ENCODE measurements around the gene ZNF221.
"Not testable (repeated sequence)": the region's sequence is repeated elsewhere in the genome, so short reads cannot be mapped to it uniquely, and the experiment has no call there.

Gene ZNF221

GRCh38 chr19:43950834-43951645, at the start of gene ZNF221:
ZNF221 (plus strand) TSS chr19:43951228; CDS start chr19:43962727, 11,499 bp downstream.
- DNase-seq (ENCODE audit: low spot score), result peak; percentile 92

- DNase-seq (ENCODE audit: low spot score), result peak; percentile 80
Measured at GRCh38 chr19:43901395-43902390, 49.3 kb upstream of the ZNF221 start.

- no peak for DNase-seq (ENCODE audit: low spot score)
Measured at GRCh38 chr19:43902399-43902798, 48.6 kb upstream of the ZNF221 start.

- no peak for DNase-seq (ENCODE audit: low spot score)
Measured at GRCh38 chr19:43905897-43906296, 45.1 kb upstream of the ZNF221 start.

GRCh38 chr19:43906774-43907173, 44.3 kb upstream of the ZNF221 start:
- DNase-seq (ENCODE audit: low spot score), result no peak

GRCh38 chr19:43908659-43909058, 42.4 kb upstream of the ZNF221 start:
- DNase-seq (ENCODE audit: low spot score), result no peak

GRCh38 chr19:43910884-43911283, 40.1 kb upstream of the ZNF221 start:
- no peak for DNase-seq (ENCODE audit: low spot score)

- no peak for DNase-seq (ENCODE audit: low spot score)
Measured at GRCh38 chr19:43913383-43913782, 37.6 kb upstream of the ZNF221 start.

GRCh38 chr19:43914051-43914450, 37.0 kb upstream of the ZNF221 start:
- DNase-seq (ENCODE audit: low spot score), result no peak

GRCh38 chr19:43923875-43924274, 27.2 kb upstream of the ZNF221 start:
- DNase-seq (ENCODE audit: low spot score), result no peak

GRCh38 chr19:43928820-43929219, 22.2 kb upstream of the ZNF221 start:
- no peak for DNase-seq (ENCODE audit: low spot score)

- DNase-seq (ENCODE audit: low spot score), result no peak
Measured at GRCh38 chr19:43934055-43934984, 16.7 kb upstream of the ZNF221 start.

- DNase-seq (ENCODE audit: low spot score), result peak; percentile 94
Measured at GRCh38 chr19:43934985-43935708, 15.9 kb upstream of the ZNF221 start, which contains the start of gene ZNF45. ZNF45 (minus strand) TSS chr19:43935282; CDS start chr19:43922185, 13,097 bp downstream.

- no peak for DNase-seq (ENCODE audit: low spot score)
Measured at GRCh38 chr19:43936188-43936587, 14.8 kb upstream of the ZNF221 start.

GRCh38 chr19:43939557-43940260, 11.3 kb upstream of the ZNF221 start:
- no peak for DNase-seq (ENCODE audit: low spot score)

GRCh38 chr19:43940719-43941118, 10.3 kb upstream of the ZNF221 start:
- DNase-seq (ENCODE audit: low spot score), result no peak

GRCh38 chr19:43941209-43941608, 9.8 kb upstream of the ZNF221 start:
- no peak for DNase-seq (ENCODE audit: low spot score)

- DNase-seq (ENCODE audit: low spot score), result not testable (repeated sequence)
Measured at GRCh38 chr19:43947412-43947811, 3.6 kb upstream of the ZNF221 start.

- DNase-seq (ENCODE audit: low spot score), result not testable (repeated sequence)
Measured at GRCh38 chr19:43949803-43950202, 1.2 kb upstream of the ZNF221 start.

- no peak for DNase-seq (ENCODE audit: low spot score)
Measured at GRCh38 chr19:43956827-43957226, 5.8 kb downstream of the ZNF221 start.

Measured in putamen (tissue), 1 donor.